ENCODE measurements around the gene INTS7. TPM values are rescaled to one million over a fixed set of nuclear protein-coding genes. Genes with fewer than 3 reads are reported as not detected.
"Not testable (repeated sequence)": the region's sequence is repeated elsewhere in the genome, so short reads cannot be mapped to it uniquely, and the experiment has no call there.

INTS7 gene
- total RNA-seq, 1 donor from 2014 or later: 15.9 TPM

- Histone ChIP-seq H3K27me3 (no peaks in the 10 kb centered on the region), H3K27ac (no peak overlapping the region), H3K36me3 (peaks cover 8% of the 10 kb centered on the region), H3K9me3 (no peaks in the 10 kb centered on the region), H3K4me1 (no peaks in the 10 kb centered on the region), H3K4me3 (no peak overlapping the region)
- TF ChIP-seq CTCF (IDR thresholded peaks at IDR 0.05): no peak
- ATAC-seq (no peak), DNase-seq (no peak)
- intact Hi-C loops (cut with DNase I): no loop called here
These were observed 67.0 kb downstream of the INTS7 start for GRCh38 chr1:211968200-211968834.

- no peak for ATAC-seq
- intact Hi-C loops (cut with DNase I): no loop called here
- no peaks in the 10 kb centered on the region for H3K9me3 ChIP-seq
- no peak overlapping the region for H3K27ac ChIP-seq
- no peak for DNase-seq
- peaks cover 8% of the 10 kb centered on the region for H3K36me3 ChIP-seq
- H3K4me3 ChIP-seq: no peak overlapping the region
- no peaks in the 10 kb centered on the region for H3K27me3 ChIP-seq
- no peaks in the 10 kb centered on the region for H3K4me1 ChIP-seq
- no peak for TF ChIP-seq CTCF (IDR thresholded peaks at IDR 0.05)
These were observed 67.7 kb downstream of the INTS7 start for GRCh38 chr1:211967704-211968103.

- H3K9me3 ChIP-seq: no peaks in the 10 kb centered on the region
- H3K27ac ChIP-seq: no peak overlapping the region
- TF ChIP-seq CTCF (IDR thresholded peaks at IDR 0.05): no peak
- ATAC-seq (no peak), DNase-seq (no peak)
- intact Hi-C loops (cut with DNase I): no loop called here
- H3K27me3 ChIP-seq: no peaks in the 10 kb centered on the region
- H3K36me3 ChIP-seq: peaks cover 8% of the 10 kb centered on the region
- H3K4me1 ChIP-seq: no peaks in the 10 kb centered on the region
- H3K4me3 ChIP-seq: no peak overlapping the region
These were observed 70.1 kb downstream of the INTS7 start for GRCh38 chr1:211965108-211965805.

- no peak for TF ChIP-seq CTCF (IDR thresholded peaks at IDR 0.05)
- no peak overlapping the region for H3K27ac ChIP-seq
- no peaks in the 10 kb centered on the region for H3K4me1 ChIP-seq
- H3K4me3 ChIP-seq: no peak overlapping the region
- peaks cover 6% of the 10 kb centered on the region for H3K36me3 ChIP-seq
- intact Hi-C loops (cut with DNase I): no loop called here
- no peaks in the 10 kb centered on the region for H3K9me3 ChIP-seq
- no peaks in the 10 kb centered on the region for H3K27me3 ChIP-seq
- no peak for DNase-seq
- no peak for ATAC-seq
These were observed 75.7 kb downstream of the INTS7 start for GRCh38 chr1:211959680-211960079.

- DNase-seq (no peak), ATAC-seq (no peak)
- Histone ChIP-seq H3K4me1 (no peaks in the 10 kb centered on the region), H3K27me3 (no peaks in the 10 kb centered on the region), H3K36me3 (peaks cover 6% of the 10 kb centered on the region), H3K9me3 (no peaks in the 10 kb centered on the region), H3K27ac (no peak overlapping the region), H3K4me3 (no peak overlapping the region)
- intact Hi-C loops (cut with DNase I): no loop called here
- no peak for TF ChIP-seq CTCF (IDR thresholded peaks at IDR 0.05)
These were observed 76.1 kb downstream of the INTS7 start for GRCh38 chr1:211959221-211959620.

GRCh38 chr1:211954028-211954427, 81.3 kb downstream of the INTS7 start:
- H3K4me3 ChIP-seq; H3K27me3 ChIP-seq; H3K9me3 ChIP-seq; H3K4me1 ChIP-seq; H3K36me3 ChIP-seq; ATAC-seq; DNase-seq; intact Hi-C loops (cut with DNase I); H3K27ac ChIP-seq: not testable (repeated sequence)

GRCh38 chr1:211953543-211953942, 81.8 kb downstream of the INTS7 start:
- H3K9me3 ChIP-seq; intact Hi-C loops (cut with DNase I); H3K4me1 ChIP-seq; ATAC-seq; H3K27ac ChIP-seq; DNase-seq; H3K4me3 ChIP-seq; H3K27me3 ChIP-seq: not testable (repeated sequence)
- peaks cover 13% of the 10 kb centered on the region for H3K36me3 ChIP-seq

Data from upper lobe of right lung (tissue), 1 donor.